Mesodermal cell (in vitro differentiated cells): ENCODE data around the gene TMEM115.

Source experiments
- H3K27ac ChIP-seq: 2 replicates; pipeline ENCODE4 v1.7.0; 2013; ENCODE audit warnings: mild to moderate bottlenecking, low read depth, low read length, moderate library complexity; ENCODE audit not compliant: severe bottlenecking
- H3K36me3 ChIP-seq: 2 replicates; pipeline ENCODE4 v1.7.1; 2013; ENCODE audit warnings: mild to moderate bottlenecking, low read length, moderate library complexity; ENCODE audit not compliant: control insufficient read depth, insufficient read depth
- H3K4me1 ChIP-seq: one replicate; pipeline ENCODE4 v1.7.1; 2013; ENCODE audit warnings: mild to moderate bottlenecking, low read length; ENCODE audit not compliant: insufficient read depth, control insufficient read depth, poor library complexity, severe bottlenecking
- H3K4me3 ChIP-seq: 2 replicates; pipeline ENCODE4 v1.7.0; 2013; ENCODE audit warnings: low read length, control low read depth, mild to moderate bottlenecking; ENCODE audit not compliant: insufficient read depth, poor library complexity, severe bottlenecking; ENCODE audit errors: extremely low read depth
- H3K9me3 ChIP-seq: 2 replicates; pipeline ENCODE4 v1.7.1; 2013; ENCODE audit warnings: mild to moderate bottlenecking, low read length, moderate library complexity; ENCODE audit not compliant: control insufficient read depth
- WGBS, 2 experiments: methylation state at CpG; one replicate each; pipeline ENCODE4 v1.1.5; 2013; ENCODE audit warnings: missing lambda C conversion rate in 2 of 2; ENCODE audit not compliant: insufficient coverage in 2 of 2; 5-methylcytosine and 5-hydroxymethylcytosine counted together

The TMEM115 gene

GRCh38 chr3:50330330-50330729 is 29.0 kb downstream of the TMEM115 start:
- 94 to 98% methylated on average over 8 of the region's 10 CpGs for WGBS, 2 experiments
- H3K36me3 ChIP-seq: peaks cover 61% of the 10 kb centered on the region

GRCh38 chr3:50327943-50328691 is 31.2 kb downstream of the TMEM115 start, which contains the start of gene TUSC2:
TUSC2 (minus strand) TSS chr3:50328223; CDS start chr3:50328099, 124 bp downstream.
- H3K9me3 ChIP-seq: no peaks in the 10 kb centered on the region
- H3K36me3 ChIP-seq: peaks cover 61% of the 10 kb centered on the region
- H3K4me1 ChIP-seq: peaks cover 24% of the 10 kb centered on the region
- H3K27ac ChIP-seq: peak within 1 kb of the TSS; percentile 57
- peak within 1 kb of the TSS; percentile 91 for H3K4me3 ChIP-seq
- 8 to 12% methylated on average over 37 to 46 of the region's 55 CpGs for WGBS, 2 experiments

More at GRCh38 chr3:50330330-50330729, 29.0 kb downstream of the TMEM115 start:
- H3K27ac ChIP-seq: no peak overlapping the region
- H3K4me1 ChIP-seq: peaks cover 26% of the 10 kb centered on the region
- no peak overlapping the region for H3K4me3 ChIP-seq
- no peaks in the 10 kb centered on the region for H3K9me3 ChIP-seq

- Histone ChIP-seq H3K4me1 (peaks cover 34% of the 10 kb centered on the region), H3K36me3 (peaks cover 53% of the 10 kb centered on the region), H3K27ac (no peak overlapping the region), H3K9me3 (no peaks in the 10 kb centered on the region), H3K4me3 (peak overlapping the region; percentile 91)
- WGBS, 2 experiments: 90 to 100% methylated on average over 2 of the region's 4 CpGs
These were observed 32.2 kb downstream of the TMEM115 start for GRCh38 chr3:50327129-50327528.

- Histone ChIP-seq H3K27ac (no peak overlapping the region), H3K9me3 (no peaks in the 10 kb centered on the region), H3K36me3 (peaks cover 44% of the 10 kb centered on the region), H3K4me1 (peaks cover 37% of the 10 kb centered on the region), H3K4me3 (no peak overlapping the region)
- 94 to 96% methylated on average over 3 to 7 of the region's 8 CpGs for WGBS, 2 experiments
These were observed 33.2 kb downstream of the TMEM115 start for GRCh38 chr3:50326182-50326541.

GRCh38 chr3:50325497-50326181 is 33.7 kb downstream of the TMEM115 start:
- WGBS, 2 experiments: 90 to 95% methylated on average over 9 to 11 of the region's 11 CpGs
- peaks cover 37% of the 10 kb centered on the region for H3K4me1 ChIP-seq
- H3K4me3 ChIP-seq: no peak overlapping the region
- H3K27ac ChIP-seq: no peak overlapping the region
- H3K9me3 ChIP-seq: no peaks in the 10 kb centered on the region
- peaks cover 38% of the 10 kb centered on the region for H3K36me3 ChIP-seq

GRCh38 chr3:50325113-50325480 is 34.2 kb downstream of the TMEM115 start:
- no peaks in the 10 kb centered on the region for H3K9me3 ChIP-seq
- no CpG with 5 or more reads among the region's 2 CpGs for WGBS, 2 experiments

GRCh38 chr3:50324351-50325112 is 34.8 kb downstream of the TMEM115 start:
- Histone ChIP-seq H3K9me3 (no peaks in the 10 kb centered on the region), H3K27ac (no peak overlapping the region), H3K4me1 (peaks cover 44% of the 10 kb centered on the region), H3K4me3 (no peak overlapping the region), H3K36me3 (peaks cover 36% of the 10 kb centered on the region)
- 73 to 80% methylated on average over 4 of the region's 4 CpGs for WGBS, 2 experiments

More at GRCh38 chr3:50325113-50325480, 34.2 kb downstream of the TMEM115 start:
- H3K36me3 ChIP-seq: peaks cover 36% of the 10 kb centered on the region
- peaks cover 40% of the 10 kb centered on the region for H3K4me1 ChIP-seq
- H3K27ac ChIP-seq: no peak overlapping the region
- no peak overlapping the region for H3K4me3 ChIP-seq

GRCh38 chr3:50323614-50324199 is 35.6 kb downstream of the TMEM115 start:
- H3K4me3 ChIP-seq: no peak overlapping the region
- H3K9me3 ChIP-seq: no peaks in the 10 kb centered on the region
- peaks cover 50% of the 10 kb centered on the region for H3K4me1 ChIP-seq
- H3K36me3 ChIP-seq: peaks cover 41% of the 10 kb centered on the region
- WGBS, 2 experiments: 78 to 82% methylated on average over 4 of the region's 5 CpGs
- H3K27ac ChIP-seq: peak overlapping the region; percentile 49

- peak overlapping the region; percentile 99 for H3K27ac ChIP-seq
- H3K9me3 ChIP-seq: no peaks in the 10 kb centered on the region
- peaks cover 50% of the 10 kb centered on the region for H3K4me1 ChIP-seq
- H3K36me3 ChIP-seq: peaks cover 47% of the 10 kb centered on the region
- WGBS, 2 experiments: 63 to 74% methylated on average over 3 to 4 of the region's 4 CpGs
- H3K4me3 ChIP-seq: peak overlapping the region; percentile 81
These were observed 36.2 kb downstream of the TMEM115 start for GRCh38 chr3:50323092-50323600.

GRCh38 chr3:50322386-50323091 is 36.8 kb downstream of the TMEM115 start, which contains the start of gene HYAL2:
HYAL2 (minus strand) TSS chr3:50322745; CDS start chr3:50320489, 2,256 bp downstream.
- Histone ChIP-seq H3K4me1 (peaks cover 56% of the 10 kb centered on the region), H3K27ac (peak within 1 kb of the TSS; percentile 99), H3K4me3 (peak within 1 kb of the TSS; percentile 81), H3K36me3 (peaks cover 53% of the 10 kb centered on the region), H3K9me3 (no peaks in the 10 kb centered on the region)
- 22 to 25% methylated on average over 13 to 23 of the region's 31 CpGs for WGBS, 2 experiments
